Hematopoietic multipotent progenitor cell treated with erythropoietin and hydrocortisone succinate and interleukin-3 and kit ligand, for 8 days (in vitro differentiated cells): ENCODE measurements around the gene ICAM5.
A peak's percentile ranks its signal among the peaks of the same experiment; 100 is the strongest.
"Not testable (repeated sequence)": the region's sequence is repeated elsewhere in the genome, so short reads cannot be mapped to it uniquely, and the experiment has no call there.

ENCODE experiments used
- DNase-seq: peaks from one replicate; pipeline ENCODE4 v3.0.0-alpha.2; 2015

ICAM5 gene

GRCh38 chr19:10270616-10271394 is 18.9 kb upstream of the ICAM5 start, which contains the start of gene ICAM1:
Gene ICAM1 (plus strand): TSS chr19:10271120. CDS start chr19:10271160, 40 bp downstream.
- DNase-seq: peak; percentile 54

GRCh38 chr19:10271543-10272086 is 18.1 kb upstream of the ICAM5 start:
- no peak for DNase-seq

GRCh38 chr19:10274589-10274988 is 15.2 kb upstream of the ICAM5 start:
- no peak for DNase-seq

- DNase-seq: no peak
These were observed 11.8 kb upstream of the ICAM5 start for GRCh38 chr19:10277795-10278589.

- DNase-seq: no peak
These were observed 10.8 kb upstream of the ICAM5 start for GRCh38 chr19:10278935-10279334.

- no peak for DNase-seq
These were observed 9.9 kb upstream of the ICAM5 start for GRCh38 chr19:10279737-10280442.

- not testable (repeated sequence) for DNase-seq
These were observed 7.7 kb upstream of the ICAM5 start for GRCh38 chr19:10282043-10282442.

GRCh38 chr19:10283301-10284064 is 6.3 kb upstream of the ICAM5 start:
- peak; percentile 54 for DNase-seq

- no peak for DNase-seq
These were observed 5.4 kb upstream of the ICAM5 start for GRCh38 chr19:10284065-10284959.

- no peak for DNase-seq
These were observed 4.8 kb upstream of the ICAM5 start for GRCh38 chr19:10284960-10285278.

GRCh38 chr19:10285393-10285792 is 4.4 kb upstream of the ICAM5 start:
- no peak for DNase-seq

- peak; percentile 95 for DNase-seq
These were observed 2.7 kb upstream of the ICAM5 start, which contains the start of gene ICAM4 for GRCh38 chr19:10286803-10287737. Gene ICAM4 (plus strand): TSS chr19:10286955. CDS start chr19:10287013, 58 bp downstream.

GRCh38 chr19:10288662-10289166 is 1.0 kb upstream of the ICAM5 start:
- peak; percentile 96 for DNase-seq

- DNase-seq: peak; percentile 96
These were observed 451 bp upstream of the ICAM5 start for GRCh38 chr19:10289167-10289835.

- DNase-seq: peak; percentile 56
These were observed 664 bp downstream of the ICAM5 start for GRCh38 chr19:10290357-10290875.

GRCh38 chr19:10290876-10291553 is 1.3 kb downstream of the ICAM5 start:
- DNase-seq: peak; percentile 89

- peak; percentile 48 for DNase-seq
These were observed 1.9 kb downstream of the ICAM5 start for GRCh38 chr19:10291554-10292205.
